Endothelial cell (in vitro differentiated cells): Measurements from ENCODE around the gene DPCD. TPM values are rescaled to one million over a fixed set of nuclear protein-coding genes. Genes with fewer than 3 reads are reported as not detected.

Source experiments
- DNase-seq: peaks from one replicate; pipeline ENCODE4 v3.0.0; 2021; ENCODE audit warnings: low spot score
- H3K27ac Mint-ChIP-seq: one replicate; pipeline ENCODE4 v1.8.0; 2021; ENCODE audit warnings: mixed read lengths, inconsistent platforms; ENCODE audit not compliant: unreplicated experiment
- H3K27me3 Mint-ChIP-seq: one replicate; pipeline ENCODE4 v1.8.0; 2021; ENCODE audit warnings: mild to moderate bottlenecking, moderate library complexity, mixed read lengths, inconsistent platforms; ENCODE audit not compliant: unreplicated experiment
- H3K36me3 Mint-ChIP-seq: one replicate; pipeline ENCODE4 v1.8.0; 2021; ENCODE audit warnings: mild to moderate bottlenecking, low read depth, mixed read lengths, inconsistent platforms; ENCODE audit not compliant: unreplicated experiment
- H3K4me1 Mint-ChIP-seq: one replicate; pipeline ENCODE4 v1.8.0; 2021; ENCODE audit warnings: mild to moderate bottlenecking, mixed read lengths, inconsistent platforms; ENCODE audit not compliant: unreplicated experiment
- H3K4me3 Mint-ChIP-seq: one replicate; pipeline ENCODE4 v1.8.0; 2021; ENCODE audit warnings: mild to moderate bottlenecking, mixed read lengths, inconsistent platforms; ENCODE audit not compliant: unreplicated experiment
- H3K9me3 Mint-ChIP-seq: one replicate; pipeline ENCODE4 v1.8.0; 2021; ENCODE audit warnings: mixed read lengths, inconsistent platforms; ENCODE audit not compliant: unreplicated experiment
- total RNA-seq: library from RNA; stranded (reverse); fragmentation: NEBNext Ultra II Directional; extraction: Animal tissue kit (Norgen Biotek cat#: 25700); gene quantifications from one replicate; pipeline ENCODE4 v1.2.1, GENCODE V29; 2021; ENCODE audit not compliant: unreplicated experiment
- TF ChIP-seq, protein P1 (sequence below): fragments of 200-600 bp; sonication (generic); IDR thresholded peaks from one replicate; pipeline ENCODE4 v1.5.0; 2021; ENCODE audit warnings: antibody characterized with exemption; ENCODE audit not compliant: unreplicated experiment

The DPCD gene
- total RNA-seq, 1 donor from 2014 or later = 16.7 TPM

DNA sequence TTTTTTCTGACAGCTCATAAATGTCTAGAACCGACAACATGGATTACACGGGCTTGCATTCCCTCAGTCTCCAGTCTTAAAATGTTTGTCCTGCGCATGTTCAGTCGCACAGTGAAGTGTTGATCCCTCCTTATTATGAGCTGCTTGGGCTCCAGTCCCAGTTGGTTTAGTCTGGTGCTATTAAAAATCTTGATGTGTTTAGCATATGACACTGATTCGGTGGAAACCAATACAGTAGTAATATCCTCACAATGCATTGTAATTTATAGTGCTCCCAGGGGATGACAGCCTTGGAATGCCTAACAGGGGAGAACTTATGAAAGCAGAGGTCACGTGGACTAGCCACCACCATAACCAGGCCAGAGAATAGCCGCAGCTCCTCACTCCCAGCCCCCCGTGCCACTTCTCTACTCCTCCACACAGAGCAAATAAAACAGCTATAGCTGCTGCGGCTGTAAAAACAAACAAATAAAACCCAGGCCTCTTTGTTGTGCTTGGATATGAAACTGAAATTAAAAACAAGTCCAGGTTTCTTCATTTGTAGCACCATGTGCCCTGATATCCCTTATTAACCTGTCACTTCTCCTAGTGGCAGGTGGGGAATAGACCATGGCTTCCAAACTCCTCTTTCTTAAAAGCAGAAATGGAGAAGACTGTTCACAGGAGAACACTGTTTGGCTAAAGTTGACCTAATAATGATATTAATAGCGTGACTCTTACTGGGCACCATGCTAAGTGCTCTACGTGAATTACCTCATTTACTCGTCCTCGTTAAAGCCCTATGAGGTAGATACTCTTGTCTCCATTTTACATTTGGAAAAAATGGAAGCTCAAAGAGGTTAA lies 7.7 kb downstream of the DPCD start:
- H3K4me1 Mint-ChIP-seq = no peaks in the 10 kb centered on the region
- TF ChIP-seq, protein P1, sequence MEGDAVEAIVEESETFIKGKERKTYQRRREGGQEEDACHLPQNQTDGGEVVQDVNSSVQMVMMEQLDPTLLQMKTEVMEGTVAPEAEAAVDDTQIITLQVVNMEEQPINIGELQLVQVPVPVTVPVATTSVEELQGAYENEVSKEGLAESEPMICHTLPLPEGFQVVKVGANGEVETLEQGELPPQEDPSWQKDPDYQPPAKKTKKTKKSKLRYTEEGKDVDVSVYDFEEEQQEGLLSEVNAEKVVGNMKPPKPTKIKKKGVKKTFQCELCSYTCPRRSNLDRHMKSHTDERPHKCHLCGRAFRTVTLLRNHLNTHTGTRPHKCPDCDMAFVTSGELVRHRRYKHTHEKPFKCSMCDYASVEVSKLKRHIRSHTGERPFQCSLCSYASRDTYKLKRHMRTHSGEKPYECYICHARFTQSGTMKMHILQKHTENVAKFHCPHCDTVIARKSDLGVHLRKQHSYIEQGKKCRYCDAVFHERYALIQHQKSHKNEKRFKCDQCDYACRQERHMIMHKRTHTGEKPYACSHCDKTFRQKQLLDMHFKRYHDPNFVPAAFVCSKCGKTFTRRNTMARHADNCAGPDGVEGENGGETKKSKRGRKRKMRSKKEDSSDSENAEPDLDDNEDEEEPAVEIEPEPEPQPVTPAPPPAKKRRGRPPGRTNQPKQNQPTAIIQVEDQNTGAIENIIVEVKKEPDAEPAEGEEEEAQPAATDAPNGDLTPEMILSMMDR = no peak
- DNase-seq = no peak
- H3K36me3 Mint-ChIP-seq = peaks cover under 1% of the 10 kb centered on the region
- no peaks in the 10 kb centered on the region for H3K9me3 Mint-ChIP-seq
- no peak overlapping the region for H3K27ac Mint-ChIP-seq
- H3K27me3 Mint-ChIP-seq = no peaks in the 10 kb centered on the region
- H3K4me3 Mint-ChIP-seq = no peak overlapping the region

DNA sequence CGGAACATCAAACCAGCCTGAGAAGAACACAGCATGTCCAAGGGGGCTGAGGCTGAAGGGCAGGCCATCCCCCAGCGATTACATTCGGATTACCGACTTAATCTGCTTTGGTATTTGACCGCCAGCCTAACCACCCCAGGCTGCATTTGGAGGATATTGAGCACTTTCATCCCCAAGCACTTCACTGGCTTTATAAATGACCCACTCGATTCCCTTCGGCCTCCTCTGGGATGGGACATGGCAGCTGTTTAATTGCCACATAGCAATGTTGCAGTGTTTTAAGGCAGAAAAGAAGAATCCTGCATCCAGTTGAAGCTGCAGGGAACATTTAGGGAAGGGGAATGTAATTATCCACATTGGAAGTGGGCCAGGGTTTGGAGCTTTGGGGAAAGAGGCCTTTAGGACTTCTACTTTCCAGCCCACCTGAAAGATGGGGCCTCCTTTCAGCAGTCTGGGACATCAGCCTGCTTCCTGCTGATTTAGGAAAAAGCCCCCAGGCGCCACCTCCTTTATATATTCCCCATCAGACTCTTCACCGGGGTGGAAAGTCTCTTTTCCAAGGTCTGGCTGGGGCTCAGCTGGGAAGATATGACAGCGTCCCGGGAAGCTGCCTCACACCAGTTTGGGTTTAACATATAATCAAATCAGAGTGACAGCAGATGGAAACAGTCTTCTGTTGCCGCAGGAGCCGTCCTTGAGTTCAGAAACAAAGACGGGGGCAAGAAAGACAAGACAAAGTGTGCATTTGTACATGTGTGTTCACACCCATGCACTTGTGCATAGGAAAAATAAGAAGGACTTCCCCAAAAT lies 9.2 kb downstream of the DPCD start:
- TF ChIP-seq, protein P1 = no peak
- no peaks in the 10 kb centered on the region for H3K9me3 Mint-ChIP-seq
- DNase-seq = no peak
- no peak overlapping the region for H3K27ac Mint-ChIP-seq
- H3K27me3 Mint-ChIP-seq = no peaks in the 10 kb centered on the region
- H3K36me3 Mint-ChIP-seq = peaks cover 6% of the 10 kb centered on the region
- no peak overlapping the region for H3K4me3 Mint-ChIP-seq
- H3K4me1 Mint-ChIP-seq = no peaks in the 10 kb centered on the region

DNA sequence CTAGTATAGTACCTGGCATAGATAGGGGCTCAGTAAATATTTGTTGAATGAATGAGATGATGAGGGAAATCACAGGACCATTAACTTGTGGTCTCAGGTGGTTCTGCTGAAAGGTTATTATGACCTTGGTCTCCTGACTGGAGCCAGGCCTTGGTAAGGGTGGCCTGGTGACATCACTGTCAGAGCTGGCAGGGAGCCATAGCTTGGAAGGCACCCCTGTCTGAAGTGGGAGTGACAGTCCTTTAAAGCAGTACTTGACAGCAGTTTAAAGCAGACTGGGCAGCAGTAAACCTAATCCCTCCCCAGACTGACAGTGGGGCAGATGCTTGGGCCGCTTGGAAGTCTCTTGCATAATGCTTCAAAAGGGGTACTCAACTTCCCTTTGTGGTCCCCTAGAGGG lies 13.4 kb downstream of the DPCD start:
- Mint-ChIP-seq H3K36me3 (peaks cover 8% of the 10 kb centered on the region), H3K4me3 (no peak overlapping the region), H3K9me3 (no peaks in the 10 kb centered on the region), H3K27ac (no peak overlapping the region), H3K4me1 (peaks cover 10% of the 10 kb centered on the region), H3K27me3 (no peaks in the 10 kb centered on the region)
- TF ChIP-seq, protein P1 = no peak
- no peak for DNase-seq

DNA sequence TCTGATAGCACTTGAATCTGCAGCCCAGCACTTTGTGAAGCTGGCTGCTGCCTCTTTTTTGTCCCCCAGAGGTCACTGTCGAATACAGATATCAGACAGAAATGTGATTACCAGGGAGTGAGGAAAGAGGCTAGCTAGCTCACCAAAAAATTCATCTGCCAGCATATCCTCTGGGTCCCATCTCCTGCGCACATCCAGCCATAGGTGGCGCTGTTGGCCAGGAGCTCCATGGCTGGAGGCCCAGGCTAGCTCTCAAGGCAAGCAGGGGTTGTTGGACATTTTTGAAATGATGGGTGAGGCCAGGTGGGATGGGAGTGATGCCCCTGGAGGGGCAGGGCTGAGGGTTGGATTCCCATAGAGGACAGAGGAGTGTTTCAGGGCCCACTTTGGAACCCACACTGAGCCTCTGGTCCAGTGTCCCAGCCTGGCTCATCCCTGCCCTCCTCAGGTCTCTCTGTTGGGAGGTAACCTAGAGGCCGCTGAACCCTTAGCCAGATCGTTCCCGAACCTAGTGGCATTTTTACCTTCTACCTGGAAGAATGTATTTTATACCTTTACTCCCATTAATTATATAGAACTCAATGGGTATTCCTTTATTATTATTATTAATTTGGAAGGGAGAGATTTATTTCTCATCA lies 14.8 kb downstream of the DPCD start:
- TF ChIP-seq, protein P1 = peak; percentile 99
- peaks cover 10% of the 10 kb centered on the region for H3K36me3 Mint-ChIP-seq
- no peaks in the 10 kb centered on the region for H3K9me3 Mint-ChIP-seq
- no peak overlapping the region for H3K4me3 Mint-ChIP-seq
- no peak overlapping the region for H3K27ac Mint-ChIP-seq
- DNase-seq = peak; percentile 92
- peaks cover 4% of the 10 kb centered on the region for H3K27me3 Mint-ChIP-seq
- peaks cover 23% of the 10 kb centered on the region for H3K4me1 Mint-ChIP-seq
